ENCODE measurements around the gene JAZF1.

GRCh38 chr7:28018446-28018845 is 162.1 kb downstream of the JAZF1 start:
- TF ChIP-seq CTCF (IDR thresholded peaks at IDR 0.05), result no peak
- TF ChIP-seq POLR2AphosphoS5 (IDR thresholded peaks at IDR 0.05), result no peak

Measured in breast epithelium (tissue), 3 donors.